Astrocyte of the cerebellum (primary cell): ENCODE results near the gene FUT3.
A peak's percentile ranks its signal among the peaks of the same experiment; 100 is the strongest.

Experiments
- DNase-seq: peaks from one replicate; pipeline ENCODE4 v3.0.0-alpha.2; 2011; ENCODE audit warnings: low read depth
- H3K4me3 ChIP-seq: 2 replicates; pipeline ENCODE4 v1.5.1; 2011; ENCODE audit warnings: mild to moderate bottlenecking, low read depth, low read length, moderate library complexity
- CTCF ChIP-seq: IDR thresholded peaks from 2 replicates; pipeline ENCODE4 v1.5.1; 2012; ENCODE audit warnings: low read length, low read depth, moderate library complexity, mild to moderate bottlenecking; ENCODE audit errors: missing control alignments
- in situ Hi-C: cut with HindIII; loops from 2 replicates; pipeline ENCODE4 v1.10.0; 2017; ENCODE audit warnings: low sequenced_read_pairs

Gene FUT3

DNA sequence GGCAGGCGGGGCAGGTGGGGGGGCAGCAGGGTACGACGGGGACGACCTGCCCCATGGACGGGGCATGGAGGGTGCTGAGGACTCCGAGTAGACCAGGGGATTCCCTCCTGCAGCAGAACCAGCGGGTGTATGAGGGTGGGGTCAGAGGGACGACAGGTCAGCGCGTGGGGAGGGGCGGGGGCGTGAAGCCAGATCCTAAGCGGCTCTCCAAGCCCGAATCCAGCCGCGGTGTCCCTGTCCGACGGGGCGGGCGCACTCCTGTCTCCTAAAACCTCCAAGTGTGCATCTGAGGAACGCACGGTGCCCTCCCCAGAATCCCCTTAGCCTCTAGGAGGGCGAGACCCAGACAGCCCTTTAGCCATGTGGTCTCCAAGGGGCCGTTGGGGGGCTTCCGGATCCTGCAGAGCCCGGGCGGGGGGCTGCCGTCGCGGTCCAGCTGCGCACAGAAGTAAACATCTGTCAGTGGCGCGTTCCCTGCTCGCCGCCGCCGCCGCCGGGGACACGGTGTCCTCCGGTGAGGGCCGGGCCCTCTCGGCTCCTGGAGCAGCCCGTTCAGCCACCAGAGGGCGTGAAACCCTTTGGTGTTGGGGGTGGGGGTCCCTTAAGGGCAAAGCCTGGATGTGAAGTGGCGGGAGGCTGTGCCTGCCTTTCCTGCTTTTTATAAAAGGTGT, 45.7 kb downstream of the FUT3 start:
- in situ Hi-C loops, result no loop called here

DNA sequence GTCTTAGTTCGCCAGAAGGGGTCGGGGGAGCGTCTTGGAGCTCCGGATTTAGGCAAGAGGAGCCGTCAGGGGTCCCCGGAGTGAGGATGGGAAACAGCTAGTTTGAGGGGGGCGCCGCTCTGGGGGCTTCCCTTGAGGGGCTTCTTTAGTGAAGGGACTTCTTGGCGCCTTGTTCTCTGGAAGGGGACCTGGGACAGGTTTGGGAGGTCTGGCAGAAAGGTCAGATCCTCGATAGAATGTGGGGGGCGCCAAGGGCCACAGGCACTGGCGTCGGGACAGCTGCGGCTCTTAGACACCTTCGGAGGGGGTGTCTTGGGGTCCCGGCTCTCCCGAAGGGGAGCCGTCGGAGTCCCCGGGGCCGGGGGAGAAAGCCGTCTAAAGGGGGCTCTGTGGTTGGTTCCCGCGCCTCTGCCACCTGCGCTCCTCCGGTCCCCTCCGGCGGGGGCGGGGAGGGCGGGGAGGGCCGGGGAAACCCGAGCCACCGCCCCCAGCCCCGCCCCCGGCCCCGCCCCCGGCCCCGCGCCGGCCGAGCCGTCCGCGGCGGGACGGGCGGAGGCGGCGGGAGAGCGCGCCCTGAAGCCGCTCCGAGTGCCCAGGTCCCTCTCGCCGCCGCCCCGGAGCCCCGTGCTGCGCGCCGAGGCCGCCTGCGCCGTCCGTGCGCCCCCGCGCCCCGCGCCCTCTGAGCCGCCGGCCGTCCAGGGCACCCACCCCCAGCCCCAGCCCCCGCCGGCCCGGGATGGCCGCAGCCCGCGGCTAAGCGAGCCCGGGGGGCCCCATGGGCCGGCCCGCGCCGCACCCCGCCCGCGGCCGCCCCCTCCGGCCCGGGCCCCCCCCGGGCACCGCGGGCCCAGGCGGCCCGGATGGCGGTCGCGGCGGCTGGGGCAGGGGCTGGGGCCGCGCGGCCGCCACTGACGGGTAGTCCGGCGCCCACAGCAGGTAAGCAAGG, 46.5 kb downstream of the FUT3 start, which contains the start of gene NRTN:
TSS of gene NRTN (plus strand) at position 552 of the 946 bp plus-strand sequence. CDS start 19,099 bp downstream, outside the sequence.
- DNase-seq, result no peak
- H3K4me3 ChIP-seq, result peak within 1 kb of the TSS; percentile 12
- no peak for TF ChIP-seq CTCF
- in situ Hi-C loops, result no loop called here

More for the DNA sequence above, 45.7 kb downstream of the FUT3 start:
- peak; percentile 72 for TF ChIP-seq CTCF
- DNase-seq, result no peak
- H3K4me3 ChIP-seq, result no peak overlapping the region

GRCh38 chr19:5803752-5804515, 47.3 kb downstream of the FUT3 start:
- TF ChIP-seq CTCF, result peak; percentile 97
- peak overlapping the region; percentile 12 for H3K4me3 ChIP-seq
- DNase-seq, result peak; percentile 44
- in situ Hi-C loops, result no loop called here

- DNase-seq, result no peak
- in situ Hi-C loops, result no loop called here
- TF ChIP-seq CTCF, result no peak
- peak overlapping the region; percentile 12 for H3K4me3 ChIP-seq
Observed at GRCh38 chr19:5803441-5803751, 47.9 kb downstream of the FUT3 start.

GRCh38 chr19:5801796-5802619, 49.2 kb downstream of the FUT3 start:
- no peak overlapping the region for H3K4me3 ChIP-seq
- no peak for DNase-seq
- TF ChIP-seq CTCF, result no peak
- in situ Hi-C loops, result no loop called here
